Activated naive CD8-positive, alpha-beta T cell treated with anti-CD3 and anti-CD28 coated beads, Interleukin-2, amount 50 U/mL, for 16 hours (primary cell): ENCODE measurements around the gene FEZ2.

Source experiments
- DNase-seq: peaks from one replicate; pipeline ENCODE4 v3.0.0-alpha.2; 2020; ENCODE audit warnings: low read depth, low spot score

Gene FEZ2

DNA sequence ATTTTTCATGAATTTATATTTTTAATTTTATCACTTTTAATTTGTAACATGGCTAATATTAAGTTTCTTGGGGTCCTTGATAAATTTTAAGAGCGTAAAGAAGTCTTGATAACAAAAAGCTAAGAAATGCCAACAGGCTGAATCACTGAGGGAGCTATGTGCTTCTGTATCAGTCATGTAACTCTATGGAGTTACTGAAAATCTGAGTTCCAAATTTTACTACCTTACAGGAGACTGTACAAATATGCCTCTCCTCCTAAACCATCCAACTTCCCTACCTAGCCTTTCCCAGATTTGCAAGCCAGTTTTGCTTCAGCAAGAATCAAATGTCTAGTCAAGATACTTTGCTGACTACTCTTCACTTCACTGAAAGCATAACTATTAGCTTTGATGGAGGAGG lies 35.7 kb downstream of the FEZ2 start:
- DNase-seq: no peak

DNA sequence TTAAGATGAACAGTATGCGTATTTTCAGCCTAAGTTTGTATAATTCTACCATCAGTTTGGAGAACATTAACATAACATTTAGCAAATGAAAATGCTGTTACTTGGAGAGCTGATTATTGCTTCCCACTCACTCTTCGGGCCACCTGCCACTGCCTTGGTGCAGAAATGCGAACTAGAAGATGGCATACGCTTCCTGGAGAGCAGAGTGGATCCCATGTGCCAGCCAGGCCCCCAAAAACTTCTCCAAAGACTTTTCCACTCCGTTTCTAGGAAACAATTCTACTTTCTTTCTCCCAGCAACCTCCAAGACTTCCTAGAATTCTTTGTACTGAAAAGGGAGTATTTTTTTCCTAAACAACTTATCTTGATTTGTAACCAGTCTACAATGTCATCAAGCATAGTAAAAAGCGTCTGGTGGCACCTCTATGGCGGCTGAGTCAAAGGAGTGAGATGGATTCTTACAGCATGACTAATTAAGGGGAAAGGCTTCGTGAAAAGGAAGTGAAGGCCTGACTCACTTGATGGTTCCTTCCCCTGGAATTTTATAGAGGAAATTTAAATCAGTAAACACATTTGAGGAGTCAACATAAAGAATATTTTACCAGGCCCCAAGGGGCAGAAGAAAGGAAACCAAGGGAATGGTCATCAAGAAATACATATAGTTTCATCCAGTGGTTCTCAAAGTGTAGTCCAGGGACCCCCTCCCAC lies 36.6 kb downstream of the FEZ2 start:
- no peak for DNase-seq

DNA sequence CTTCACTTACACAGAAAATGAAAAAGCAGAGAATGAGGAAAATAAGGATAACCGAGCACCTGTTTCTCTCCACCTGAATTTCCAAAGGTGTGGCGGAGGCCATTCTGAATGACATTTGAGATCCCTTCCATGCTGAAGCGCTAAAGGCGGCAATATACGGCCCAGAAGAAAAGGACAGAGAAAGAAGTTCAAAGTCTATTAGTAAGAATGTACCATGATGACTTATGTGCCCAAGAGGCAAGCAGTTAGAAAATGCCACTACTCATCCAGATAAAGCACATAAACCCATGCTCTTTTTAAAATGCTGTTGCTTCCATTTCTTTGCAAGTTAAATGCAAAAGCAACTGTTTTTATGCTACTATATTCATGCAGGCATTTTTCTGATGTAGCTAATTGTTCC lies 37.2 kb downstream of the FEZ2 start:
- no peak for DNase-seq

DNA sequence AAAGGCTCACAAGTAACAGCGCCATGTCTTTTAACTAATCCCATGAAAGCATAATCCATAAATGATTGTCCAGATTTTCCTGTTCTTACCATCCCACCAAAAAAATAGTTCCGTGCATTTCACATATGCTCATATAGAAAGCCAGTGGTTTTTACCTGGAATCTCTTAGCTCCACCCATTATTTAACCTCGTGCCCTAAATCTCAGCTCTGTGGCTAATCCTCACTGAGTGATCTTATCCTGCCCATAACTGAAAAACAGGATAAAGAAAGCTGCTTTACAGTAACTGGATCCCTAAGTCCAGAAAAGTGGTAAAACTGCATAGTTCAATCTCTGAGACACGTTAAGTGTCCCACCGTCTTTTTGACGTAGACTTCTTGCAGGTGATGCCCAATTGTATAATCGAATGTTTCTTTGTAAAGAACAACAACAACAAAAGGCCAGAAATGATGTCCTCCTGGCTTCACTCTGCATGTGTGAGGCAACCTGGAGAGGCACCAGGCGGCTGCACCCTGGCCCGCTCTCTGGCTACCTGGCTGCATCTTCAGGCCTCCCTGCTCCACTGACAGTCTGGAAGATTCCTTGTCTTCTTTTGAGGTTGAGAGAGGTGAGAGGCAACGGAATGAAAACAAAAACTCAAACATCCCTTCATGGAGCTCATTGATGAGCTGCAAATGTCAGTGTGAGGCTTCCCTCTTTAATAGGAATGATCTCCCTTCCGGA lies 38.6 kb downstream of the FEZ2 start:
- no peak for DNase-seq

DNA sequence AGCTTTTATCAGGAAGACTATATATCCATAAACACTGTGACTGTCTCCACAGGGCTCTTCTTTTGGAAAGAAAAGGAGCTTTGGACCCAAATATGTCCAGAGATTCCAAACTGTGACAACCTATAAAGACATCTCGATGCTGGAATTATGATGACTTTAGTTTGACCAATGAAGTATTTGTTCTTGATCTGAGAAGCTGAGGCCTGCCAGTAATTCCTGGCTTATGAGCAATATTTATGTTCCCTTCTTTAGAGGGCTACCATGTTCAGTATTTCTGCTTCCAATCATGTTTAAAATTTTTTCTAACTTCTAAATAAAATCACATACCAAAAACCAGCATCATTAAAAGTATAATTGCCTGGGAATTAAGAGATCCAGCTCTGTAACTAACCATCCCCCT lies 41.1 kb downstream of the FEZ2 start:
- DNase-seq: no peak

DNA sequence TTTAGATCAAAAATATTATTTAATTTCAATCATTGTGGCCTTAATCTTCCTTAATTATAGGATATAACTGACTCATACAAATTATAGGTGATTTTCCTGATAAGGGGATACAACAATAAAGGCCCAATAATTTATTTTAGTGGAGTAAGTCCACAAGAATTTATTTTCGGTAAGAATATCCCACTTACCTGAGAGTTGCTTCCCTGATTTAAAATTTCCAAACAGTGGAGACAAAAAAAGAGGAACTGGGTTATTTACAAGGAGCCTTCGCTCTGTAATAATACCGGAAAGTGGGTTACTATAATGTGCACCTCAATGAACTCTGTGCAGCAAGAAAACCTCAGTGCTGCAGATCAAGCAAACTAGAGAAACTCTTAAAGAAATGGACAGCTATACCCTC lies 42.2 kb downstream of the FEZ2 start:
- DNase-seq: no peak

DNA sequence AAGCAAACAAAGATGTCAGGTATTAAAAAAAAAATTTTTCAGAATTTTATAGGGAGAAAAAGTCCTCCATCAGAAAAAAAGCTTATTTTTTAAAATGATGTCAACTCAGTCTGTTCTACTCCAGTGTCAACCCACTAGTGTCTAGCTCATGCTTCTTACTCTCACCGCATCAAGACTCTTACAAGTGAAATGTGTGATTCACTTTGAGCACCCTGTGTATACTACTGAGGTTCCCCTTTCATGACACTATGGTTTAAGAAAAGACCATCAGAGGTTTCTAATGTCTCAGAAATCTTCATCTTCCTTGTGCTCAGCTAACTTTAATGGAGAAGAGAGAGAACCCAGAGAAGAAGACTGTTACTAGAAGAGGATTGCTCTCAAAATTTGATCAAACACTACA lies 43.4 kb downstream of the FEZ2 start:
- no peak for DNase-seq

DNA sequence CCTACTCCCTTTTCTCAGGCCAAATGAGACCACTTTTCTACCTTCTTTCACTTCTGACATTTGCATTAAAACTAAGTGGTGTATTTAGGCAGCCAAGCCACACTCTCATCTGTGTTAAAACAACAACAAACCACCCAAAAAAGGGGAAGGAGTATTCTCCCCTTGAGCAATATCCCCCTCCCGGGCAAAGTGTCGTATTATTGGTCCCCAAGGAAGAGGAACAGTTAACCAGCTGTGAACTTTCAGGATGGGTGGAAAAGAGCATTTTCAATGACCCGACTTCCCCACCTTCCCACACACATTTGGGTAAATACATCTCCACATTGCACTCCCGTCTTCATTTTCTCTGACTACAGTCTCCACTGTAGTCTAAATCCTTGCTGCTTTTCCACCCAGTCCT lies 44.3 kb downstream of the FEZ2 start:
- no peak for DNase-seq

DNA sequence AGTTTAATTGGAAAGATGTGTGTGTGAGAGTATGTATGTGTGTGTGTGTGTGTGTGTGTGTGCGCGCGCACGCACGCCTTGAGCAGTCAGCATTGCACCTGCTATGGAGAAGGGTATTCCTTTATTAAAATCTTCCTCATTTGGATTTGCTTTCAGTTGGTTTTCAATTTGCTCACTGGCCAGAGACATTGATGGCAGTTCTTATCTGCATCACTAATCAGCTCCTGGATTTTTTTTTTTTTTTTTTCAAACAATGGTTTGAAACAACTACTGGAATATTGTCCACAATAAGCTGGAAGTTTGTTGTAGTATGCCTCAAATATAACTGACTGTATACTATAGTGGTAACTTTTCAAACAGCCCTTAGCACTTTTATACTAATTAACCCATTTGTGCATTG lies 48.0 kb downstream of the FEZ2 start:
- DNase-seq: no peak

DNA sequence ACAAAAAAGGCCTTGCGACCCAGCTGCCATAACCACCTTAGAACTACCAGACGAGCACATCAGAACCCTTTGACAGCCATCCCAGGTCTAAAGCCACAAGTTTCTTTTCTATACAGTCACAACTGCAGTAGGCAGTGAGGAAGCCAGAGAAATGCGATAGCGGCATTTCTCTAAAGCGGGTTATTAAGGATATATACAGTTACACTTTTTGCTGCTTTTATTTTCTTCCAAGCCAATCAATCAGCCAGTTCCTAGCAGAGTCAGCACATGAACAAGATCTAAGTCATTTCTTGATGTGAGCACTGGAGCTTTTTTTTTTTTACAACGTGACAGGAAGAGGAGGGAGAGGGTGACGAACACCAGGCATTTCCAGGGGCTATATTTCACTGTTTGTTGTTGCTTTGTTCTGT lies 48.8 kb downstream of the FEZ2 start:
- no peak for DNase-seq

DNA sequence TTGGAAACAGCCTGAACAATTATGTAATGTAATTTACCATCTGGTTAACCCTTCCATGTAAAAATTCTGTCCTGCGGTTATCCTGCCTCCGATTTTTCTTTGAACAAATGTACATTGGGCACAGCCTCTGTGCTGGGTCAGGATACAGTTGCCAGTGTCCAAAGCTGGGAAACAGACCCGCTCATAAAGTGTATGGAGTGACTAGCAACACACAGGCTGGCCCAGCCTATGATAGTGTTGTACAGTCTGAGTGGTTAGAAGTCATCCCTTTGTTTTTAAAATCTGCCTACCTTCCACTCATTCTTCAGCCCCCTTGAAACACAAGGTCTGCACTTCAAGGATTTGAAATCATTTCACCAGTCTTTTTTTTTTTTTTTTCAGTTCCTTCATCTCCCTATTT lies 50.1 kb downstream of the FEZ2 start:
- DNase-seq: no peak

DNA sequence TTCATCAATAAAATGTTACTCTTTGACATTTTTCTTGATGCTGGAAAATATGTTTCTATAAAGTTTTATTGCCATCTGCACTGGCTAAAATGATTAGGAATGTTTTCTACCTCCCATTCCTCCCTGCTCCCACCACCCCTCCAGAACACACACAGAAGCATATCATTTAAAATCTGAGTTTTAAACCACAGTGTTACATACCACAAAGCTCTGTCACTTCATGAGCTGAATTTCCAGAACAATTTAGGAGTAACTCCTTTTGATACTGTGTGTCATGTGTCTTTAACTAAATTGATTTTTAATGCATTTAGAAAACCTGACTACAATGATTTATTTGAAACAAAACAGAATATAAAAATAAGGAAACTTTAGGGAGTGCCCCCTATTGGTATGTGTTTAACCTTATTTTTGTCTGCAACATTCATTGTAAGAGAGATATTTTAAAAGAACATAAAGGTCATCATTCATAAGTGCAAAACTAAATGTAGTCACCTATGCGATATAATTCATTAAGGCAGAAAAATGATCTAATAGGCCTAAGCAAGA lies 52.0 kb downstream of the FEZ2 start:
- DNase-seq: no peak

DNA sequence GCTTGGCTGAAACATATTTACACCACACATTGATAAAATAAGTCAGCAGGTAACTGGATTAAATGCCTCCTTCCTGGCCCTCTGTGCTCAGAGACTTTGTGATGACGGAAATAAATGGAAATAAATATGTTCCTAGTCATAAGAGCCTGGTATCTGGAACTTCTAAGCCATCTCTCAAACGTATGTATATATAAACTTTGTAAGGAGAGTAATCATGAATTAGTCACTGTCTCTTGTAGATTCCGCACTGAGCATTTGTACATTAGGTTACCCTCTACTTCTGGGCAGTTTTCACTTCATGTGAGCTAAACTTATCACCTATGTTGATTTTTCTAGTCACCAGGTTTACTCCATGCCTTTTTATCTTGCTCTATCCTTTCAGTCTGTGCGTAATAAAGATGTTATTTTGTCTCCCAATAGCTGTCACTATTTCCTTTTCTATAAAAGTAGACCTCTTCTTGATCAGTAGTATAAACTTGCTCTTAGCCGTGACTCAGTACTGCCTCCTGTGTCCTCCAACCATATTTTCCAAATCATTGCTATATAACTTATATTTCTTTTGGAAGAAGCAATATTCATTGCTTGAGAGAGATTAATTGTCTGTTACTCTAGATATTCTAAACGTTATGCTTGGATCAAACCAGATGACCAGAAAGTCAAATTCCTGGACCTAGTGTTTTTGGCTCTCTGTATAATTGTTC lies 53.2 kb downstream of the FEZ2 start:
- no peak for DNase-seq

DNA sequence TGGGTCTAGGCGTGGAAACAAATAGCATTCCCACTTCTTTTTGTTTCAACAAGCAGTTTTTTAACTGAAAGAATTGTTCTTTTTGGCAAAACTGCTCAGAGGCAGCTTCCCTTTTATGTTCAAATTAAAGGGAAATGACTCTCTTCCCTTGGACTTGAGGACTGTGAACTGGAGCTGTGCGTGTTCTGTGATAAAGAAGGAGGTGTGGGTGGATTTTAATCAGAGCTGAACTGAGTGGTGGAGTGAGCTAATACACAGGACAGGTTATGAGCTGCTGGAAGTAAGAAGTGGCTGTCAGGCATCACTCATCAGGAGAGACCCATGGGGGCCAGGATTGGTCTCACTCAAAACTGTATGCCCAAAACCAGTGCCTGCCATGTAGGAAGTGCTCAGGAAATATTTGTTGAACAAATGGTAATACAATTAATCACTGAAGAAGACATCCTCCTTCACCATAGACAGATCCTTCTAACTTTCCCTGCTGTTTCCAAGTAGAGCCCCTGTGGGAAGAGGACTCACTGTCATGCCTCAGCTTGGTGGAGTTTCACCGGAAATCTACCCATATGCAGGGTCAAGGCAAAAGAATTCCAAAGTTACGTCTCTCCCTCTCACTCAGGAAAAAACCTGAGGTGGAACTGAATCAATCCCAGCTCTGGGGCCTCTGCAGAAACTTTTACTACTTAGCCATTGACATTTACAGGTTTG lies 55.9 kb downstream of the FEZ2 start:
- DNase-seq: no peak

DNA sequence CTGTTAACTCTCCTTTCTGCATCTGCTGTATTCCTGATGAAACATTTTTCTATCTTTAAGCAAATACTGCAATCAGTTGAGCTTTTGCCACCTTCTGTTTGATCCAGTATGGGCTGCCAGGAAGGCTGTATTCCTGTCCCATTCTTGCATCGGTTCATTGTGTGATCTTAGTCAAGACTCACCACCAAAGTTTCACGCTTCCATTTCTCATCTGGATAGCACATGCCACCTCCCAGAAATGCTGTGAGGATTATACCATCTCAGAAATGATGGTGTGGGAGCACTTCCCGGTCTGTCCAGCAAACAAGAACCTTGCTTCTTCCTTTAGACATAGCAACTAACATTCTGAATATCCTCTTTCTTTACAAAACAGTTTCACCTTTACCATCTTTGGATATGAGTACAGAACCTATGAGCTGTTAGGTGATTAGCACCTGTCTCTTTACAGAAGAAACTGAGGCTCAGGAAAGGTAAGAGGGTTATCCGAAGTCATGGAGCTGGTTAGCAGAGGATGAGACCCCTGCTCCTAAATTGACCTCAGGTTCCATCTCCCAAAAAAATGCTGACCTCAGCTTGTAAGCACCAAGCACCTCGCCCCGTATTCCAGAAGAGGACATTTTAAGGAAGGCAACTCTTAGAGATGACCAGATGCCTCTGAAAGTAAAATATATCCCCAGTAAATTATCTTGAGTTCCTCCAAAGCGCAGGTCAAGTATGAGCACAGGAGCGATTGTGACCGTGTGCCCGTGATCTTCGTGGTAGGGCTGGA lies 56.8 kb downstream of the FEZ2 start:
- no peak for DNase-seq

DNA sequence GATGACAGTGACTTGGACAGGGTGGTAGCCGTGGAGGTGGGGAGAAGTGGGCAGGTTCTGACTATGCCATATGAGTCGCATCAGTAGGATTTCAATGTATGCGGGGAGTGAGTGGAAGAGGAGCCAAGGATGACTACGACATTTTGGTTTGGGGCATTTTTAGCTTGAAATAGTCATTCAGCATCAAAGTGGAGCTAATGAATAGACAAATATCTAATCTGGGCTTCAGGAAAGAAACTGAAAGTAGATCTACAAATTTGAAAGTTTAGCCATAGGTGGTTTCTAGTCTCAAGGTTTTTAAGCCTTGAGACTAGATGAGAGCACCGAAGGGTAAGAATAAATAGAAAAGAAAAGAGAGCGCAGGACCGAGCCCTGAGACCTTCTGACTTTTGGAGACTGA lies 58.3 kb downstream of the FEZ2 start:
- DNase-seq: no peak

DNA sequence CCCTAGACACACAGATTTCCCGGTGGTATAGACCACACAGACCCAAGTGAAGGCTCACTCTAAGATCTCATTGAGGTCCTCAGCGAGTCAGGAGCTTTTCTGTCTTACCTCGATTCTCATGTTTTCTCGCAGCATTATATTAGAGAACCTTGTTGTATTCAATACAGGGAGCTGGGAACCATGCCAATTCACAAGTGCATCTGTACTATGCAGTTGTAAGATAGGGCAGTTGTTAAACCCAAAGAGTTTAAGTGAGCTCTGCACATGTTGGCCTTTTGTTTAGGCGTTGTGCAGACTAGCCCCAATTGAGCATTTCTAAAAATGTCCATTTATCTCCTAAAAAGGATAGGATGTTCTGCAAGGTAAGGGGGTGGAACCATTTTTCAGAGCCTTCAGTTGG lies 59.6 kb downstream of the FEZ2 start:
- DNase-seq: no peak

DNA sequence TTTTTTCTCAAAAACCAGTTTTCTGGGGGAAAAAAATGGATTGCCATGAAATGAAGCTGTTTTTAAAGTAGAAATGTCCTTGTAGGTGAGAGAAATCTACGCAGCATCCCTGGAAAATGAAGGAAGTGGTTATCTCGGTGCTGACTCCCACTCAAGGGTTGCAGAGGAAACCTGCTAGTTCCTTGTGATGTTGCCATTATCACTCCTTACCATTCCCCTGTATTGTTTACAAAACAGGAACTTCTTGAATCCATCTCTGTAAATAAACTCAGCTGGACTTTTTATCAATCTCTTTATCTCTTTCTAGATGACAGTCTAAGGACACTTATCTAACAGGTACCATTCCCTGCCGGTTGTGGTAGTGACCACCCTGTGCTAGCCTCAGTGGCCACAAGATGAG lies 61.2 kb downstream of the FEZ2 start:
- DNase-seq: no peak

DNA sequence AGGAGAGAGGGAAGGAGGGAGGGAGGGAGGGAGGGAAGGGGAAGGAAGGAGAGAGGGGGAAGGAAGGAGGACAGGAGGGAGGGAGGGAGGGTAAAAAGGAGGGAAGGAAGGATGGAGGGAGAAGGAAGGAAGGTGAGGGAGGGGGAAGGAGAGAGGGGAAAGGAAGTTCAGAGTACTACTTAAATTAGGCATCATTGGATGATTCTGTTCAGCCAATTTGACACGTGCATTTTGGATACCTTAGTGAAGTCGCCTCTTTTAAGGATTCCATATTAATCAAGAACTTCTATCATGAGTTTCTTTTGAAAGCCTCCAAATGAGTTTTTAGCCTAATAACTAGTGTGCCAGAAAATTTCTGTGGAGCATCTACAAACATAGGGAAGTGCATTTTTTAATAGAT lies 62.9 kb downstream of the FEZ2 start:
- DNase-seq: no peak

DNA sequence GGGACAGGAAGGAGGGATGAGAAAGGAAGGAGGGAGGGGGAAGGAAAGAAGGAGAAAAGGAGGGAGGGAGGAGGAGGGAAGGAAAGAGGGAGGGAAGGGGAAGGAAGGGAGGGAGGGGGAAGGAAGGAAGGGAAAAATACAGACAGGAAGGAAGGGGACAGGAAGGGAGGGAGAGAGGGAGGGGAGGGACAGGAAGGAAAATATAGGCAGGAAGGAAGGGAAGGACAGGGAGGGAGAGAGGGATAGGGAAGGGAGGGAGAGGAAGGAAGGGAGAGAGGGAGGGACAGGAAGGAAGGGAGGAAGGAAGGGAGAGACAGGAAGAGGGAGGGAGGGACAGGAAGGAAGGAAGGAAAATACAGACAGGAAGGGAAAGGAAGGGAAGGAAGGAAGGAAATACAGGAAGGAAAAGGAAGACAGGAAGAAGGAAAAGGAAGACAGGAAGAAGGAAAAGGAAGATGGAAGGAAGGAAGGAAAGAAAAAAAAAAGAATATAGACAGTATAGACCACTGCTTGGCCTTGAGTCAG lies 63.6 kb downstream of the FEZ2 start:
- no peak for DNase-seq

DNA sequence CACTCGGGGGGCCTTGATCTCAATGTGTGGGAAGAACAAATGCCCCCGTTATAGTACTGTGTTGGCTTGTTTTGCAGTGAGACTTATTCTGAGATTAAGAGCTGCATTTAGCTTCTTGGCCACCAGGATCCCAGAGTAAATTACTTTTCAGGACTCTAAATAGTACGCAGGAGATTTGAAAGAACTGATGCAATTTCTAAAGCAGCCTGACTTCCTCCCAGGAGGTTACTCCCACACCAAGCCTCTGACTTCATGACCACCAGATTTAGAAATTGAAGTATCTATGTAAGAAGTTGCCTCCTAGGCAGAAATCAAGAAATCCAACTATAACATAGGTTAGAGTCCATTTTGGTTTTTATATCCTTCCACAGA lies 67.0 kb downstream of the FEZ2 start:
- no peak for DNase-seq
